ENCODE results near the gene RBPMS2.
"Not testable (repeated sequence)": the region's sequence is repeated elsewhere in the genome, so short reads cannot be mapped to it uniquely, and the experiment has no call there.

RBPMS2 gene

GRCh38 chr15:64751464-64751863 is 23.9 kb downstream of the RBPMS2 start:
- no peak for DNase-seq

DNA sequence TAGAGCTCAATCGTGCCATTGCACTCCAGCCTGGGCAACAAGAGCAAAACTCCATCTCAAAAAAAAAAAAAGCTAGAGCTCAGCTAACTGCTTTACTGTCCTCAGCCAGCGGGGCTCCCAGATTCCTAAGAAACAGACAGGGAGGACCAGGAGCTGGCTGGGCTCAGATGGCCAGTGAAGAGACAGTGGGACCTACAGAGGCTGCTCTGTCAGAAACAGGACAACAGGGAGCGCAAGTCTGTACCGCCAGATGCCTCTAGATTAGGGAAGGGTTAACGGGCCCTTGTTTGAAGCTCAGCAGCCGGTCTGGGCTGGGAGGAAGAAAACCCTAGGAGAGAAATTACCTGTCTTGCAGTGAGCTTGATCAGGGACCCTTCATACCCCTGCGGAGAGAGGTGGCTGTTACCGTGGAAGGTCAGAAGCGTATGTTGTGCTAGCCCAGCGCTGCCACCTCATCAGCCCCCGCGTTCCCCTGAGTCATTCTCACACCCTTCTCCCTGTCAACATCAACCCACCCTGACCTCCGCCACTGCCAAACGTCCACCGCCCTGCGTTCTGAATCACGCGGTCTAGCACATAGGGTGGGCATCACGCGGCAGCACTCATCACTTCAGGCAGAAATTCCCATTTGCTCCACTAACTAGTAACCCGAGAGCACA is 25.3 kb downstream of the RBPMS2 start:
- DNase-seq: no peak

- no peak for DNase-seq
Observed at GRCh38 chr15:64749167-64749566, 26.2 kb downstream of the RBPMS2 start.

DNA sequence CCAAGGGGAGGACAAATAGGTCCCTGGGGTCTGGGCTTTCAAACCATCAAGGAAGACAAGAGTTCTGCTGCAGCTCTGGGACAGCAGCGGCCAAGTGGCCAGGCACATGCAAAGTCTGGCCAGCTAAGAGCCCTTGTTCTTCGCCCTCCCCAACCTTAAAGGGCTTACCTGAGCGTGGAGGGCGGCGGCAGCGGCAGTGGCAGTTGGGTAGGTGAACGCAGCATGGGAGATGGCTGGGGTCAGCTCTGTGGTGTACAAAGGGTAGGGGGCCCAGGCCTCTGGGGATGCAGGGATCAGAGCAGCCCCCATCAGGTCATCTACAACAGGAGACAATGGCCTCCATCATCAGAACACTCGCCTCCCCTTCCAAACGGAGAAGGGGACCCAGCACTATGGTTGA is 27.1 kb downstream of the RBPMS2 start:
- no peak for DNase-seq

- no peak for DNase-seq
Observed at GRCh38 chr15:64747578-64747977, 27.8 kb downstream of the RBPMS2 start.

DNA sequence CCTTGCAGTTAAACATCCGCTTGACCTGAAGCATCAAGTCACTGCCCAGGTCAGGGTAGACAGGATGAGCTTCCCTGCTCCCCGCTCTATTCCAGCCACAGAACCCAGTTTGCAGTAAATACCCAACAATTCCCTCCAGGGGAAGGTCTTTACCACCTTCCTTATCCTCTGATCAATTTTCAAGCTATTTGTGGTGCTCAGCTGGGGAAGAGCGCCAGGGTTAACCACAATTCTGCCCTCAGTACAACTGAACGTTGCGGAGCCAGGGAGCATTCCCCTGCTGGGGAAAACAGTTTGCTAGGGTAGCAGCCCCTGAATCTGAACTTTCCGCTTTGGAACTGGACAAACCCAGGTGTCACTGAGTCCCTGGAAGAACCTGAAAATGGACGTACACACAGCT is 28.5 kb downstream of the RBPMS2 start:
- DNase-seq: no peak

GRCh38 chr15:64746356-64746755 is 29.0 kb downstream of the RBPMS2 start:
- DNase-seq: no peak

DNA sequence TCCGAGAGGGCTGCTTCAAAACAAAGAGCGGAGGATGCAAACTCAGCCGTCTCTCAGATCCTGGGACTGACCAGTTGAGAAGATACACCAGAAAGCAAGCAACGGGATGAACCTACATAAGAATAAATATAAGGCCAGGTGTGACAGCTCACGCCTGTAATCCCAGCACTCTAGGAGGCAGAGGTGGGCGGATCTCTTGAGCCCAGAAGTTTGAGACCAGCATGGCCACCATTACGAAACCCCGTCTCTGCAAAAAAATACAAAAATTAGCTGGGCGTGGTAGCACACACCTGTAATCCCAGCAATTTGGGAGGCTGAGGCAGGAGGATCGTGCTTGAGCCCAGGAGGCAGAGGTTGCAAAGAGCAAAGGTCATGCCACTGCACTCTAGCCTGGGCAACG is 31.7 kb downstream of the RBPMS2 start:
- DNase-seq: no peak

DNA sequence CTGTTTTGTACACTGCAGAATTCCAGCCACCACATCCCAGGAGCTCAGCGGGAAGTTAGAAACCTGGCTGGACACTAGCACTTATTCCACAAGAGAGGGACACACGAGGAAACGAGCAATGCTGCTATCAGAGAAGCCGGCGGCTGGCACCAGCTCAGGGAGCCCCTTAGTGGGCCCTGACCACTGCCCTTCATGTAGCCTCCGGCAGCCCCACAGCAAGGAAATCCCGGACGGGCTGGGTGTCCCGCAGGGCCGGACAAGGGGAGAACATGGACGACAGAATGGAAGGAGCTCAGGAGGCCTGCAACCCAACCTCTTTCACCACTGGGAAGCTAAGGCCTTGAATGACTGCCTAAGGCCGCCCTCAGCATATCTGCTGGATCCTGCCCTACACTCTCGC is 32.5 kb downstream of the RBPMS2 start:
- no peak for DNase-seq

- no peak for DNase-seq
Observed at GRCh38 chr15:64742385-64742784, 33.0 kb downstream of the RBPMS2 start.

DNA sequence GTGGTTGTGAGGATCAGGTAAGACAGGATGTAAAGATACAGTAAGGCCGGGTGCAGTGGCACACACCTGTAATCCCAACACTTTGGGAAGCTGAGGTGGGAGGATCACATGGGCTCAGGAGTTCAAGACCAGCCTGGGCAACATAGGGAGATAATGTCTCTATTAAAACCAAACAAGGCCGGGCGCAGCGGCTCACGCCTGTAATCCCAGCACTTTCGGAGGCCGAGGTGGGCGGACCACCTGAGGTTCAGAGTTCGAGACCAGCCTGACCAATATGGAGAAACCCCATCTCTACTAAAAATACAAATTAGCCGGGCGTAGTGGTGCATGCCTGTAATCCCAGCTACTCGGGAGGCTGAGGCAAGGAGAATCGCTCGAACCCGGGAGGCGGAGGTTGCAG is 33.7 kb downstream of the RBPMS2 start:
- DNase-seq: not testable (repeated sequence)

DNA sequence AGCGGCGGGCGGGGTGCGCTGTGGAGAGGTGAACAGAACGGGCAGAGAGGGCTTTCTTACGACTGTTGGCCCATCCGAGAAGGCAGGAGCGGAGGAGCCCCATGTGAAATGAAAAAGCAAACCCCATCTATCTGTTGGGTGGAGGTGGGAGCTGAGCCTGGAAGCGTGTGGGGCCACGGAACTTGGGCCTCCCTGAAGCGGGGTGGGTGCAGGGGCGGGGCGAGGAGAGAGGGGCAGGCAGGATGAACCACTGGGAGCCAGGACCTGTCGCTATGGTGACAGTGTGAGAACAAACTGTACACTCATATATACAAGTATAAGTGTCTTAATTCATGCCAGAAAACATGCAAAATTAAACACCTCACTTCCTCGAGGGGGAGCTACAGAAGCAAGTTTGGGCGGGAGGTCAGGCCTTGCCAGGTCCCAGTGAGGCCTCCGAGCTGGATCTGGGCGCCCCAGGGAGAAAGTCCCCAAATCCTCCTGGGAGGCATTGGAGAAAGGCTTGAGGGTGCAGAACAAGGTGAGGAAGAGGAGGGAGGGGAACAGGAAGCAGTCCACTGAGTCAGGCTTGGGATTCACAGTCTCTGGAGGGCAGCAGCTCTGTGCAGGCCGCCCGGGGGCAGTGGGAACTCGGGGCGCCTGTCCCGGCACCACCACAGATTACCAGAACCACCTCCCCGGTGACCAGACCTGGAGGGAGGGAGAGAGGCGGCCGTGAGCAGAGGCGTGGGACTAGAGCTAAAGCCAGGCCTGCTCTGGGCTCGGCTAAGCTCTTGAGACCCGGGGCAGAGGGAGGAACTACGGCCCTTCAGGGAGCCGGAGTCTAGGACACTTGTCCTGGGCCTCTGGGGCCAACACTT is 34.8 kb downstream of the RBPMS2 start:
- DNase-seq: no peak

- DNase-seq: no peak
Observed at GRCh38 chr15:64739577-64740143, 35.7 kb downstream of the RBPMS2 start.

GRCh38 chr15:64739156-64739555 is 36.2 kb downstream of the RBPMS2 start:
- DNase-seq: no peak

DNA sequence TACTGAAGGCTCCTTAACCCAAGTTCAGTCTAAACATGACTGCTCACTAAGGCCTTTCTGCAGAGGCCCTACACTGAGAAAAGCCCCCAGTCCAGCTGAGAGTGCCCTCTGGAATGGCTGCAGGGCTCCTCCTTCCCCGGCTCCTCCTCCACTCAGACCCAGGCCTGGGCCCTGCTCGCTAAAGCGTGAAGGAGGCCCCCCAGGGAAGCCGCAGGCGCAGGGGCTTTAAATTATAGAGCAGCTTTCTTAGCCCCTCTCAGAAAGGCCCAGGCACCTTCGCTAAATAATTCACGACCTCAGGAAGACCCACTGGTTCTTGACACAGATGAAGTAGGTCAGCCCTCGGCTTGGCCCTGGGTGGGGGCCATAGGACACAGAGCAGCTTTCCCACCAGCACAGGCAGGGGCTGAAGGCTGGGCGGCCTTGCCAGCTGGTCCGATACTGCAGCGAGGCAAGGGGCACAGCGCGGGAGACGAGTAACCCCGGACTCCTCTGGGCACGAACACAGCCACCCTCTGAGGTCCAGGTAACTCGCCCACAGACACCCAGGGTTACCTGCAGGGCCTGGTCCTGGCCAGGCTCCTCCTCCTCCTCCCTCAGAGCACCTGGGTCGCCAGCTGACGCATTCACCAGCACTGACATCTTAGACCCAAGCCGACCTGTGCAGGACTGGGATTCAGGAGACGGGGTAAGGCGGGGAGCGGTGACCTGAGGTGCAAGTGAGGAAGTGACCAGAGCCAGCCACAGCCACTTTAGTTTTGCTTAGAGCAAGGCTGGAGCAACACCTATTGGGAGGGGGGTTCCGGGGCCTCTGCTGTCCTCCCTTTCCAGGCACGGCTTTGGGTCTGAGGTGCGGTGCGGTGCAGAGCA is 36.9 kb downstream of the RBPMS2 start:
- no peak for DNase-seq

GRCh38 chr15:64732156-64732860 is 43.1 kb downstream of the RBPMS2 start:
- no peak for DNase-seq

DNA sequence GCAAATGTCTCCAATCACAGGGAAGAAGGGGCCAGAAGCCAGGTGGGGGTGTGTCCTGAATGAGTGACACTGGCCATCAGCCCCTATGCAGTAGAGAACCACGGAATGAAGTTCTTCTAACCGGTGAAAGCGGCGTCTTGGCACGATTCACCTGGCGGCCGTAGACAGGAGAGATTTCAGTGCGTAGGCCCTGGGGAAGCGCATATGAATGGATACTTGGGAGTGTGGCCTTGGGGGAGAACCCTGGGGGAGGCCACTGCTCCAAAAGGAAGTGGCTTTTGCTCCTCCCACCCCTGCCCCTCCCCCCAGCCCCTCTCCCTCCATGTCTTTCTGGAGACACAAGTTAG is 43.6 kb downstream of the RBPMS2 start:
- DNase-seq: no peak

DNA sequence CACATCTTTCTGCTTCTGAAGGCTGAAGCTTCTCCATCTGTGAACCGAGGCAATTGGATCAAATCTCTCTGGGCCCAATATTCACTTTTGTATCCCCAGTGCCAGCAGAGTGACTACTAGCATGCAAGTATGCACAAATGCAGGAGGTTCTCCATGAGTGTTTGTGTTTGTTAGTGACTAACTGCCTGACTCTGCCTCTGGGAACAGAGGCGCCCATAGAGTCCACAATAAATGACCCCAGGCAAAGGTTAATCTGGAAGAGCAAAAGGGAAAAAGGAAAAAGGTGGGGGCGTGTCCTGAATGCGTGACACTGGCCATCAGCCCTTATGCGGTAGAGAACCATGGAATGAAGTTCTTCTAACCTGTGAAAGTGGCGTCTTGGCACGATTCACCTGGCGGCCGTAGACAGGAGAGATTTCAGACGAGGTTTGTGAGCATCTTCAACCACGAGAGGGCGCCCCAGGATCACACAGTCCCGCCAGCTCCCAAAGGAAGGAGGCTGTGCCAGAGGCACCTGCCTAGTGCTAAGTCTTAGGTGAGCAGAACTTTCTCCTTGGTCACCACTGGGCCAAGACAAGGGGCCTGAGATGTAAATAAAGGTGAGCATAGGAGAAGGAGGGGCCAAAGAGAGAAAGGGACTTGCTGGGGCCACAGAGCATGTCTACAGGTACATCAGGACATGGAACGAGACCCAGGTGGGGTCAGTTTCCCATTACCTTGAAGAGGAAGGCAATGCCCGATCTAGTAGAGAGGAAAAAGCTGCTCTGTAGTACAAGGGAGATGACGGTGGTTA is 44.2 kb downstream of the RBPMS2 start:
- peak; percentile 83 for DNase-seq

GRCh38 chr15:64730151-64730550 is 45.2 kb downstream of the RBPMS2 start:
- DNase-seq: no peak

- DNase-seq: no peak
Observed at GRCh38 chr15:64720188-64720587, 55.2 kb downstream of the RBPMS2 start.

GRCh38 chr15:64717735-64718495 is 57.5 kb downstream of the RBPMS2 start:
- DNase-seq: no peak
